HCT116 (cell line): Measurements from ENCODE around the gene FOXK2.

Source experiments
- POLR2A ChIP-seq: IDR thresholded peaks from 2 replicates; pipeline ENCODE4 v1.7.0; 2011; ENCODE audit warnings: borderline replicate concordance; ENCODE audit not compliant: insufficient read depth, insufficient read length; ENCODE audit errors: extremely low read depth
- POLR2AphosphoS5 ChIP-seq: IDR thresholded peaks from 2 replicates; pipeline ENCODE4 v1.6.1; 2011; ENCODE audit warnings: mild to moderate bottlenecking, low read depth, low read length, moderate library complexity

DNA sequence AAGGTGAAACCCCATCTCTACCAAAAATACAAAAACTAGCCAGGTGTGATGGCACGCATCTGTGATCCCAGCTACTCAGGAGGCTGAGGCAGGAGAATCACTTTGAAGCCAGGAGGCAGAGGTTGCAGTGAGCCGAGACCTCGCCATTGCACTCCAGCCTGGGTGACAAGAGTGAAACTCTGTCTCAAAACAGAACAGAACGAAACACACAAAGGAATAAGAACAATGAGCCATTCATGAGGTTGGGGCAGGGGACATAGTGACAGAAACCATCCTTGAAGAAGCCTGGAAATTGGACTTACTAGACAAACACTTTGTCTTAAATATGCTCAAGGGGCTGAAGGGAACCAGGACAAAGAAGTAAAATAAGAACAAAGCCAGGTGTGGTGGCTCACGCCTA lies 89.3 kb downstream of the FOXK2 start:
- TF ChIP-seq POLR2A (no peak), POLR2AphosphoS5 (no peak)
